Lower lobe of right lung (tissue), 2 donors: Measurements from ENCODE around the gene WDR27. TPM values are rescaled to one million over a fixed set of nuclear protein-coding genes. Genes with fewer than 3 reads are reported as not detected.
A peak's percentile ranks its signal among the peaks of the same experiment; 100 is the strongest.
"Not testable (repeated sequence)": the region's sequence is repeated elsewhere in the genome, so short reads cannot be mapped to it uniquely, and the experiment has no call there.

Source experiments
- ATAC-seq, 2 donors: fragments of 200-7000 bp; cut with Tn5 transposase; one replicate each; pipeline ENCODE4 v1.9.1; 2020 to 2022; ENCODE audit warnings: mild to moderate bottlenecking in 2 of 2, moderate library complexity in 2 of 2
- DNase-seq: peaks from one replicate; pipeline ENCODE4 v3.0.0-alpha.2; 2020
- H3K27ac ChIP-seq: fragments of 200-600 bp; one replicate; pipeline ENCODE4 v1.8.0; 2022
- H3K27me3 ChIP-seq: fragments of 200-600 bp; one replicate; pipeline ENCODE4 v1.8.0; 2022; ENCODE audit warnings: low read depth
- H3K36me3 ChIP-seq: fragments of 200-600 bp; one replicate; pipeline ENCODE4 v1.8.0; 2022; ENCODE audit warnings: mild to moderate bottlenecking
- H3K4me1 ChIP-seq: fragments of 200-600 bp; one replicate; pipeline ENCODE4 v1.8.0; 2022
- H3K4me3 ChIP-seq: fragments of 200-600 bp; one replicate; pipeline ENCODE4 v1.8.0; 2022; ENCODE audit warnings: mild to moderate bottlenecking
- H3K9me3 ChIP-seq: fragments of 200-600 bp; one replicate; pipeline ENCODE4 v1.8.0; 2022
- intact Hi-C: fragments of 100-400 bp; cut with DNase I; formaldehyde crosslinking; loops from one replicate; pipeline ENCODE4 v1.11.0; 2022
- total RNA-seq: library from RNA; stranded (reverse); fragmentation: NEBNext Ultra II Directional; extraction: Animal tissue kit (Norgen Biotek cat#: 25700); gene quantifications from one replicate; pipeline ENCODE4 v1.2.1, GENCODE V29; 2021
- TF ChIP-seq, protein P1 (sequence below): fragments of 200-600 bp; IDR thresholded peaks from one replicate; pipeline ENCODE4 v1.8.0; 2022; ENCODE audit warnings: antibody characterized with exemption, mild to moderate bottlenecking
- donor health status: DM: no; HTN: yes; CAD: no; lungs with severe emphysema.

Gene WDR27
- total RNA-seq, 1 donor from 2014 or later = 38.0 TPM

DNA sequence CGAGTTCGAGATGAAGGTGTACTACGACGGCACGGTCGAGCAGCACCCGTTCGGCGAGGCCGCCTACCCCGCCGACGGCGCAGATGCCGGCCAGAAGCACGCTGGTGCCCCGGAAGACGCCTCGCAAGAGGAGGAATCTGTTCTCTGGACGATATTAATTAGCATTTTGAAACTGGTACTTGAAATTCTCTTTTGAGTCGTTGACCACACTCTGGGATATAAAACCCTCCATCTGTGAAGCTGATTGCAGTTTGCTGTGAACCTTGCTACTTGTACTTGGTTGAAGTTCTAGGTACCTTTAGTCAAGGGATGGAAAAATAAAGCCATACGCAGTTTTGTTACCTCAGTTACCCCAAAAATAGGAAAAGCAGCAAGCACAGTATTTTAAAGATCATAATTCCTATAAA is 1.0 kb upstream of the WDR27 start:
- Histone ChIP-seq H3K4me3 (peak overlapping the region; percentile 98), H3K27me3 (no peaks in the 10 kb centered on the region), H3K27ac (peak overlapping the region; percentile 99), H3K4me1 (peaks cover 40% of the 10 kb centered on the region), H3K9me3 (no peaks in the 10 kb centered on the region), H3K36me3 (peaks cover 38% of the 10 kb centered on the region)
- intact Hi-C loops = loop anchor here (10.0 kb wide), 1 partner anchor 52 kb away; the partner anchor contains the start of genes DYNLT2 and ERMARD
- no peak for ATAC-seq
- TF ChIP-seq, protein P1, sequence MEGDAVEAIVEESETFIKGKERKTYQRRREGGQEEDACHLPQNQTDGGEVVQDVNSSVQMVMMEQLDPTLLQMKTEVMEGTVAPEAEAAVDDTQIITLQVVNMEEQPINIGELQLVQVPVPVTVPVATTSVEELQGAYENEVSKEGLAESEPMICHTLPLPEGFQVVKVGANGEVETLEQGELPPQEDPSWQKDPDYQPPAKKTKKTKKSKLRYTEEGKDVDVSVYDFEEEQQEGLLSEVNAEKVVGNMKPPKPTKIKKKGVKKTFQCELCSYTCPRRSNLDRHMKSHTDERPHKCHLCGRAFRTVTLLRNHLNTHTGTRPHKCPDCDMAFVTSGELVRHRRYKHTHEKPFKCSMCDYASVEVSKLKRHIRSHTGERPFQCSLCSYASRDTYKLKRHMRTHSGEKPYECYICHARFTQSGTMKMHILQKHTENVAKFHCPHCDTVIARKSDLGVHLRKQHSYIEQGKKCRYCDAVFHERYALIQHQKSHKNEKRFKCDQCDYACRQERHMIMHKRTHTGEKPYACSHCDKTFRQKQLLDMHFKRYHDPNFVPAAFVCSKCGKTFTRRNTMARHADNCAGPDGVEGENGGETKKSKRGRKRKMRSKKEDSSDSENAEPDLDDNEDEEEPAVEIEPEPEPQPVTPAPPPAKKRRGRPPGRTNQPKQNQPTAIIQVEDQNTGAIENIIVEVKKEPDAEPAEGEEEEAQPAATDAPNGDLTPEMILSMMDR = no peak
- no peak for DNase-seq

GRCh38 chr6:169701311-169701953 is 397 bp downstream of the WDR27 start:
- no peak for DNase-seq
- H3K4me1 ChIP-seq = peaks cover 40% of the 10 kb centered on the region
- H3K27me3 ChIP-seq = no peaks in the 10 kb centered on the region
- TF ChIP-seq, protein P1 = no peak
- intact Hi-C loops = loop anchor here (10.0 kb wide), 1 partner anchor 53 kb away; the partner anchor contains the start of genes DYNLT2 and ERMARD
- peaks cover 29% of the 10 kb centered on the region for H3K36me3 ChIP-seq
- H3K27ac ChIP-seq = peak overlapping the region; percentile 99
- peak; percentile 1 to 23 for ATAC-seq
- peak overlapping the region; percentile 98 for H3K4me3 ChIP-seq
- H3K9me3 ChIP-seq = no peaks in the 10 kb centered on the region

GRCh38 chr6:169700296-169700695 is 1.5 kb downstream of the WDR27 start:
- Histone ChIP-seq H3K27me3 (no peaks in the 10 kb centered on the region), H3K4me3 (no peak overlapping the region), H3K9me3 (no peaks in the 10 kb centered on the region), H3K4me1 (peaks cover 40% of the 10 kb centered on the region), H3K27ac (no peak overlapping the region), H3K36me3 (peaks cover 18% of the 10 kb centered on the region)
- DNase-seq (no peak), ATAC-seq (no peak)
- intact Hi-C loops = loop anchor here (10.0 kb wide), 1 partner anchor 55 kb away; the partner anchor contains the start of genes DYNLT2 and ERMARD
- TF ChIP-seq, protein P1 = no peak

DNA sequence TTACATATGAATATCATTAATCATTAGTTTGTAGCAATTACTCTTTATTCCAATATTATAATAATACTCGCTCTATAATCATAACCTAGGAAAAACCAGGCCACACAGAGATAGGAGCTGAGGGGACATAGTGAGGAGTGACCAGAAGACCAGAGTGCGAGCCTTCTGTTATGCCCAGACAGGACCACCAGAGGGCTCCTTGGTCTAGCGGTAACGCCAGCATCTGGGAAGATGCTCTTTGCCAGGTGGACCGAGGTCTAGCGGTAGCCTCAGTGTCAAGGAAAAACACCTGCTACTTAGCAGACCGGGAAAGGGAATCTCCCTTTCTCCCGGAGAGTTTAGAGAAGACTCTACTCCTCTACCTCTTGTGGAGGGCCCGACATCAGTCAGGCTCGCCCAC is 4.7 kb downstream of the WDR27 start:
- H3K4me1 ChIP-seq = peaks cover 16% of the 10 kb centered on the region
- H3K27ac ChIP-seq, H3K4me3 ChIP-seq, H3K36me3 ChIP-seq, DNase-seq, ATAC-seq, intact Hi-C loops, H3K27me3 ChIP-seq, H3K9me3 ChIP-seq: not testable (repeated sequence)
- TF ChIP-seq, protein P1 = peak; percentile 31

DNA sequence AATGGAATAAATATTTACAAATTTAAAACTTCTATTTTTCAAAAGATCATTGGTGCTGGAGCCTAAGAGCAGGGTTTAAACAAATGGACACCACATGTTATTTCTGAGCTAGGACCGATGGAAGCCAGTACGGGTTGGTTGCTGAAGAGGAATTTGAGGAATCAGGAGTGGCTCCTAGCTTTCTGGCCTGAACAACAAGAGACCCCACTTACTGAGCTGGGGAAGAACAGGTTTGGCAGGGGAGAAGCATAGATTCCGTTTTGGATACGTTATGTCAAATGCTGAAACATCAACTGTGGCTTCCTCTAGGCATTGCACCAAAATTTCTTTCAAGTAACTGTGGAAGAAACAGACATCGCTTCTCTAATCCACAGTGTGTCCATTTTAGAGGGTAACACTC is 6.7 kb downstream of the WDR27 start:
- TF ChIP-seq, protein P1 = no peak
- H3K27me3 ChIP-seq = no peaks in the 10 kb centered on the region
- H3K36me3 ChIP-seq = no peaks in the 10 kb centered on the region
- no peak overlapping the region for H3K27ac ChIP-seq
- DNase-seq = no peak
- ATAC-seq = peak in 1 of 2 donors; percentile 19
- H3K4me1 ChIP-seq = peaks cover 4% of the 10 kb centered on the region
- intact Hi-C loops = no loop called here
- peaks cover 5% of the 10 kb centered on the region for H3K9me3 ChIP-seq
- H3K4me3 ChIP-seq = no peak overlapping the region
